ENCODE measurements around the gene PGM2. TPM values are rescaled to one million over a fixed set of nuclear protein-coding genes. Genes with fewer than 3 reads are reported as not detected.

The PGM2 gene
- total RNA-seq, 2 experiments from 2014 or later, result 67.4 to 108 TPM

- ChIA-PET CTCF (ENCODE audit: unreplicated experiment) (no interaction called here), POLR2A (interaction anchor here (0.9 to 1.0 kb wide), 2 partner anchors 16 to 17 kb away, joined by 3 read pairs; no protein-coding TSS in a partner anchor)
- TSS peak; percentile 18 for BruUV-seq (replicated peaks)
- Histone ChIP-seq H3K4me1 (ENCODE audit: insufficient read depth, low read length, poor library complexity, severe bottlenecking) (no peaks in the 10 kb centered on the region), H2AFZ (ENCODE audit: low read length) (no peak overlapping the region), H4K20me1 (ENCODE audit: insufficient read depth, low read length) (no peaks in the 10 kb centered on the region), H3K79me2 (ENCODE audit: insufficient read depth, low read depth, low read length) (no peaks in the 10 kb centered on the region), H3K4me3 (ENCODE audit: low read depth, low read length, poor library complexity, severe bottlenecking) (no peak overlapping the region), H3K36me3 (ENCODE audit: insufficient read depth, low read length) (peaks cover 92% of the 10 kb centered on the region), H3K4me2 (ENCODE audit: low read length) (no peak overlapping the region), H3K9me3 (ENCODE audit: low read length) (no peaks in the 10 kb centered on the region), H3K9me2 (ENCODE audit: insufficient read depth, low read length) (no peaks in the 10 kb centered on the region), H3K27ac (ENCODE audit: low read depth, low read length, poor library complexity, severe bottlenecking) (no peak overlapping the region)
- no peak for DNase-seq (ENCODE audit: low spot score)
- no peak for TF ChIP-seq EZH2phosphoT487 (IDR thresholded peaks at IDR 0.05; ENCODE audit: borderline replicate concordance, low read depth, low read length)
- no peak for TF ChIP-seq CTCF (conservative IDR thresholded peaks at IDR 0.05; ENCODE audit: low read length)
- intact Hi-C loops (cut with micrococcal nuclease; ENCODE audit: unreplicated experiment), result no loop called here
Measured at GRCh38 chr4:37862961-37863360, 36.5 kb downstream of the PGM2 start.

- no TSS peak for BruUV-seq (replicated peaks)
- peaks cover 78% of the 10 kb centered on the region for H3K36me3 ChIP-seq (ENCODE audit: insufficient read depth, low read length)
- ChIA-PET CTCF (ENCODE audit: unreplicated experiment) (no interaction called here), POLR2A (interaction anchor here (0.7 to 2.7 kb wide), 4 partner anchors 9 to 39 kb away, joined by 3 to 10 read pairs (median 3); no protein-coding TSS in a partner anchor)
- H2AFZ ChIP-seq (ENCODE audit: low read length), result no peak overlapping the region
- H3K4me2 ChIP-seq (ENCODE audit: low read length), result no peak overlapping the region
- H3K4me3 ChIP-seq (ENCODE audit: low read depth, low read length, poor library complexity, severe bottlenecking), result no peak overlapping the region
- no peak overlapping the region for H3K27ac ChIP-seq (ENCODE audit: low read depth, low read length, poor library complexity, severe bottlenecking)
- H3K9me2 ChIP-seq (ENCODE audit: insufficient read depth, low read length), result no peaks in the 10 kb centered on the region
- no peak for DNase-seq (ENCODE audit: low spot score)
- H3K9me3 ChIP-seq (ENCODE audit: low read length), result no peaks in the 10 kb centered on the region
- TF ChIP-seq CTCF (conservative IDR thresholded peaks at IDR 0.05; ENCODE audit: low read length) (no peak), EZH2phosphoT487 (IDR thresholded peaks at IDR 0.05; ENCODE audit: borderline replicate concordance, low read depth, low read length) (no peak)
- H4K20me1 ChIP-seq (ENCODE audit: insufficient read depth, low read length), result no peaks in the 10 kb centered on the region
- no peaks in the 10 kb centered on the region for H3K79me2 ChIP-seq (ENCODE audit: insufficient read depth, low read depth, low read length)
- intact Hi-C loops (cut with micrococcal nuclease; ENCODE audit: unreplicated experiment), result no loop called here
- no peaks in the 10 kb centered on the region for H3K4me1 ChIP-seq (ENCODE audit: insufficient read depth, low read length, poor library complexity, severe bottlenecking)
Measured at GRCh38 chr4:37864786-37865185, 38.3 kb downstream of the PGM2 start.

GRCh38 chr4:37865450-37865849, 39.0 kb downstream of the PGM2 start:
- Histone ChIP-seq H3K9me2 (ENCODE audit: insufficient read depth, low read length) (no peaks in the 10 kb centered on the region), H3K27ac (ENCODE audit: low read depth, low read length, poor library complexity, severe bottlenecking) (no peak overlapping the region), H3K4me1 (ENCODE audit: insufficient read depth, low read length, poor library complexity, severe bottlenecking) (no peaks in the 10 kb centered on the region)

More at GRCh38 chr4:37865450-37865849, 39.0 kb downstream of the PGM2 start:
- TF ChIP-seq CTCF (conservative IDR thresholded peaks at IDR 0.05; ENCODE audit: low read length), result no peak
- TF ChIP-seq EZH2phosphoT487 (IDR thresholded peaks at IDR 0.05; ENCODE audit: borderline replicate concordance, low read depth, low read length), result no peak
- Histone ChIP-seq H3K9me3 (ENCODE audit: low read length) (no peaks in the 10 kb centered on the region), H3K4me3 (ENCODE audit: low read depth, low read length, poor library complexity, severe bottlenecking) (no peak overlapping the region), H2AFZ (ENCODE audit: low read length) (no peak overlapping the region), H3K36me3 (ENCODE audit: insufficient read depth, low read length) (peaks cover 72% of the 10 kb centered on the region), H3K4me2 (ENCODE audit: low read length) (no peak overlapping the region), H3K79me2 (ENCODE audit: insufficient read depth, low read depth, low read length) (no peaks in the 10 kb centered on the region), H4K20me1 (ENCODE audit: insufficient read depth, low read length) (no peaks in the 10 kb centered on the region)
- POLR2A ChIA-PET, result interaction anchor here (1.0 to 2.7 kb wide), 3 partner anchors 10 to 24 kb away, joined by 3 to 10 read pairs (median 3); no protein-coding TSS in a partner anchor
- intact Hi-C loops (cut with micrococcal nuclease; ENCODE audit: unreplicated experiment), result no loop called here
- CTCF ChIA-PET (ENCODE audit: unreplicated experiment), result no interaction called here
- BruUV-seq (replicated peaks), result no TSS peak
- no peak for DNase-seq (ENCODE audit: low spot score)

All from OCI-LY7 (cell line).